Ishikawa (cell line): Measurements from ENCODE around the gene TRPV3.

Experiments used
- CEBPB ChIP-seq: IDR thresholded peaks from 2 replicates; pipeline ENCODE4 v1.6.1; 2012
- CREB1 ChIP-seq: IDR thresholded peaks from 2 replicates; pipeline ENCODE4 v1.6.1; 2012; ENCODE audit warnings: low read depth
- EGR1 ChIP-seq: IDR thresholded peaks from 2 replicates; pipeline ENCODE4 v1.6.1; 2012
- EP300 ChIP-seq: IDR thresholded peaks from 2 replicates; pipeline ENCODE4 v1.6.1; 2012; ENCODE audit warnings: borderline replicate concordance
- FOXM1 ChIP-seq: IDR thresholded peaks from 2 replicates; pipeline ENCODE4 v1.6.1; 2012; ENCODE audit warnings: low read depth, borderline replicate concordance
- MAX ChIP-seq: IDR thresholded peaks from 2 replicates; pipeline ENCODE4 v1.6.1; 2012
- RAD21 ChIP-seq: IDR thresholded peaks from 2 replicates; pipeline ENCODE4 v1.6.1; 2012; ENCODE audit warnings: low read depth
- REST ChIP-seq: IDR thresholded peaks from 2 replicates; pipeline ENCODE4 v1.6.1; 2012; ENCODE audit warnings: low read depth, mild to moderate bottlenecking
- TAF1 ChIP-seq: IDR thresholded peaks from 2 replicates; pipeline ENCODE4 v1.6.1; 2012; ENCODE audit warnings: low read depth, mild to moderate bottlenecking
- TCF12 ChIP-seq: IDR thresholded peaks from 2 replicates; pipeline ENCODE4 v1.6.1; 2012; ENCODE audit warnings: low read depth
- TEAD4 ChIP-seq: IDR thresholded peaks from 2 replicates; pipeline ENCODE4 v1.6.1; 2012
- USF1 ChIP-seq: IDR thresholded peaks from 2 replicates; pipeline ENCODE4 v1.6.1; 2012
- YY1 ChIP-seq: IDR thresholded peaks from 2 replicates; pipeline ENCODE4 v1.6.1; 2012; ENCODE audit warnings: low read depth
- ZBTB7A ChIP-seq: IDR thresholded peaks from 2 replicates; pipeline ENCODE4 v1.6.1; 2012; ENCODE audit warnings: low read depth

- TF ChIP-seq TAF1 (no peak), ZBTB7A (no peak), REST (no peak), FOXM1 (no peak), EP300 (no peak), USF1 (no peak), CEBPB (no peak), RAD21 (no peak), MAX (no peak), EGR1 (no peak), YY1 (no peak), TCF12 (no peak), CREB1 (no peak), TEAD4 (no peak)
These were observed 12.0 kb upstream of the TRPV3 start for GRCh38 chr17:3569534-3570137.
